GM12878 (cell line): ENCODE data around the gene TAOK2. TPM values are rescaled to one million over a fixed set of nuclear protein-coding genes. Genes with fewer than 3 reads are reported as not detected.

ENCODE experiments used
- ATAC-seq: fragments of 200-7000 bp; cut with Tn5 transposase; 3 replicates; pipeline ENCODE4 v1.9.1; 2020; ENCODE audit warnings: mild to moderate bottlenecking, moderate library complexity
- BruUV-seq: library from RNA; stranded (reverse); fragments of 400-500 nt; replicated peaks from 2 replicates; lab custom pipeline; 2021; lab: Mats Ljungman, UMichigan
- CTCF ChIA-PET: fragments of 300-600 bp; sonication (Branson Sonifier 250); formaldehyde crosslinking; extraction: SDS; loops from one replicate; lab custom pipeline; 2021; ENCODE audit warnings: inconsistent platforms; lab: Yijun Ruan, JAX
- POLR2A ChIA-PET: fragments of 350-600 bp; formaldehyde crosslinking; extraction: SDS; loops from one replicate; lab custom pipeline; 2021; ENCODE audit warnings: inconsistent platforms; lab: Charles Lee
- RAD21 ChIA-PET: fragments of 300-600 bp; sonication (Branson Sonifier 250); formaldehyde crosslinking; loops from one replicate; lab custom pipeline; 2023; ENCODE audit warnings: antibody characterized with exemption; ENCODE audit not compliant: unreplicated experiment; lab: Charles Lee
- SMC1A ChIA-PET: fragments of 300-600 bp; sonication (Branson Sonifier 250); formaldehyde crosslinking; loops from one replicate; lab custom pipeline; 2023; ENCODE audit not compliant: unreplicated experiment, uncharacterized antibody; lab: Charles Lee
- DNase-seq: peaks from one replicate; pipeline ENCODE4 v3.0.0-alpha.2; 2011; ENCODE audit warnings: low read depth, low spot score
- FAIRE-seq: peaks from 3 replicates; lab custom pipeline; 2011; peaks lifted over from hg19 to GRCh38; lab: Jason Lieb, UNC
- H2AFZ ChIP-seq: 2 replicates; pipeline ENCODE4 v1.6.0; 2011; ENCODE audit warnings: low read depth, low read length, control low read depth; ENCODE audit not compliant: control insufficient read depth
- H3K27ac ChIP-seq: 2 replicates; pipeline ENCODE4 v1.5.1; 2011; ENCODE audit warnings: control low read depth; ENCODE audit not compliant: control insufficient read depth, insufficient read depth
- H3K27me3 ChIP-seq, 2 experiments: replicated peaks in 1 of 2; 2 replicates each; pipeline versions ENCODE4 v1.6.0 to v1.6.1; 2011; ENCODE audit warnings: low read length in 1 of 2; ENCODE audit not compliant: control insufficient read depth in 2 of 2, insufficient read depth in 2 of 2
- H3K36me3 ChIP-seq, 2 experiments: 2 replicates each; pipeline ENCODE4 v1.5.1; 2011; ENCODE audit warnings: low read length in 1 of 2; ENCODE audit not compliant: control insufficient read depth in 2 of 2, insufficient read depth in 2 of 2
- H3K4me1 ChIP-seq: 2 replicates; pipeline ENCODE4 v1.6.1; 2011; ENCODE audit warnings: mild to moderate bottlenecking, low read length, moderate library complexity, mixed read lengths; ENCODE audit not compliant: control insufficient read depth, insufficient read depth
- H3K4me2 ChIP-seq: 2 replicates; pipeline ENCODE4 v1.6.0; 2011; ENCODE audit warnings: control low read depth; ENCODE audit not compliant: control insufficient read depth, insufficient read depth
- H3K4me3 ChIP-seq: fragments of 200-600 bp; sonication (generic); 2 replicates; pipeline ENCODE4 v1.5.1; 2016
- H3K79me2 ChIP-seq: 2 replicates; pipeline ENCODE4 v1.6.0; 2011; ENCODE audit warnings: low read length; ENCODE audit not compliant: control insufficient read depth, insufficient read depth
- H3K9ac ChIP-seq: 2 replicates; pipeline ENCODE4 v1.8.0; 2011; ENCODE audit warnings: low read length, control low read depth, mixed read lengths; ENCODE audit not compliant: control insufficient read depth, insufficient read depth
- H3K9me3 ChIP-seq: replicated peaks from 3 replicates; pipeline ENCODE4 v1.5.1; 2011; ENCODE audit warnings: mild to moderate bottlenecking, low read length; ENCODE audit not compliant: control insufficient read depth, insufficient read depth
- H4K20me1 ChIP-seq: 2 replicates; pipeline ENCODE4 v1.6.0; 2011; ENCODE audit not compliant: control insufficient read depth, insufficient read depth
- BACH1 ChIP-seq: fragments of 450-650 bp; IDR thresholded peaks from 2 replicates; pipeline ENCODE4 v1.6.1; 2017; ENCODE audit warnings: mild to moderate bottlenecking, borderline replicate concordance
- CHD4 ChIP-seq: fragments of 200-600 bp; sonication (generic); IDR thresholded peaks from 2 replicates; pipeline ENCODE4 v1.6.1; 2016; ENCODE audit warnings: mild to moderate bottlenecking
- HDGF ChIP-seq: fragments of 450-650 bp; IDR thresholded peaks from 2 replicates; pipeline ENCODE4 v1.6.1; 2016; ENCODE audit warnings: antibody characterized with exemption
- NR2F1 ChIP-seq: fragments of 450-650 bp; conservative IDR thresholded peaks from 2 replicates; pipeline ENCODE4 v1.6.1; 2017; ENCODE audit warnings: mild to moderate bottlenecking
- RAD51 ChIP-seq: fragments of 450-650 bp; IDR thresholded peaks from 2 replicates; pipeline ENCODE4 v1.6.1; 2016; ENCODE audit warnings: moderate library complexity, mild to moderate bottlenecking, inconsistent platforms
- RUNX3 ChIP-seq: IDR thresholded peaks from 2 replicates; pipeline ENCODE4 v1.6.1; 2012; ENCODE audit warnings: low read length, inconsistent platforms
- SPI1 ChIP-seq: IDR thresholded peaks from 2 replicates; pipeline ENCODE4 v1.6.1; 2011; ENCODE audit warnings: low read depth, mild to moderate bottlenecking, low read length, moderate library complexity, borderline replicate concordance; ENCODE audit not compliant: insufficient read depth
- ZSCAN29 ChIP-seq: fragments of 450-650 bp; IDR thresholded peaks from 2 replicates; pipeline ENCODE4 v1.6.1; 2017; ENCODE audit warnings: mild to moderate bottlenecking, moderate library complexity
- WGBS: methylation state at CpG from one replicate; pipeline ENCODE4 v1.1.6; 2016; ENCODE audit warnings: low lambda C conversion rate; ENCODE audit not compliant: insufficient replicate concordance, insufficient coverage; ENCODE audit errors: missing lambda C conversion rate; 5-methylcytosine and 5-hydroxymethylcytosine counted together
- in situ Hi-C: fragments of 300-500 bp; cut with MboI; formaldehyde crosslinking; loops from 9 replicates; pipeline ENCODE4 v1.14.3; 2018; ENCODE audit warnings: mixed read lengths
- intact Hi-C: fragments of 100-400 bp; cut with micrococcal nuclease; formaldehyde crosslinking; loops from one replicate; pipeline ENCODE4 v1.14.2; 2022; ENCODE audit not compliant: unreplicated experiment
- polyA plus RNA-seq, 11 experiments: library from polyadenylated mRNA; depleted of rRNA in 4 of 11; unstranded in 6 of 11; stranded (reverse) in 5 of 11; fragments of >200 nt; fragmentation: Nextera tagmentation in 4 of 11; fragmentation: Illumina TruSeq in 1 of 11; extraction: Ambion mirVana in 4 of 11; extraction: Trizol in 1 of 11; gene quantifications; 1 replicate in 1 of 11; 2 replicates in 10 of 11; pipeline versions ENCODE4 v1.2.1 to v1.2.3, GENCODE V29; 2011 to 2016; ENCODE audit warnings: inconsistent platforms in 2 of 11, missing spikeins in 2 of 11, low read depth in 1 of 11
- total RNA-seq, 4 experiments: library from RNA; depleted of rRNA in 3 of 4; stranded (reverse); fragments of >200 nt in 3 of 4; fragmentation: Illumina TruSeq in 1 of 4; extraction: Trizol in 1 of 4; gene quantifications; 2 replicates each; pipeline versions ENCODE4 v1.2.1 to v1.2.3, GENCODE V29; 2013 to 2021
- TF ChIP-seq, protein P1 (sequence below): IDR thresholded peaks from 2 replicates; pipeline ENCODE4 v1.6.1; 2011; ENCODE audit warnings: borderline replicate concordance, low read depth, mild to moderate bottlenecking, moderate library complexity, mixed read lengths, low read length; ENCODE audit not compliant: insufficient read depth; ENCODE audit errors: extremely low read length
- TF ChIP-seq, protein P2 (sequence below): fragments of 450-650 bp; IDR thresholded peaks from 2 replicates; pipeline ENCODE4 v1.6.1; 2018; ENCODE audit warnings: borderline replicate concordance, mild to moderate bottlenecking; ENCODE audit not compliant: partially characterized antibody

The TAOK2 gene
- total and polyA plus RNA-seq, 10 of the 15 experiments (the other 5 are each of a cell fraction or from before 2014, with no cell fraction given): 0.14 to 40.2 (median 11.6) TPM

DNA sequence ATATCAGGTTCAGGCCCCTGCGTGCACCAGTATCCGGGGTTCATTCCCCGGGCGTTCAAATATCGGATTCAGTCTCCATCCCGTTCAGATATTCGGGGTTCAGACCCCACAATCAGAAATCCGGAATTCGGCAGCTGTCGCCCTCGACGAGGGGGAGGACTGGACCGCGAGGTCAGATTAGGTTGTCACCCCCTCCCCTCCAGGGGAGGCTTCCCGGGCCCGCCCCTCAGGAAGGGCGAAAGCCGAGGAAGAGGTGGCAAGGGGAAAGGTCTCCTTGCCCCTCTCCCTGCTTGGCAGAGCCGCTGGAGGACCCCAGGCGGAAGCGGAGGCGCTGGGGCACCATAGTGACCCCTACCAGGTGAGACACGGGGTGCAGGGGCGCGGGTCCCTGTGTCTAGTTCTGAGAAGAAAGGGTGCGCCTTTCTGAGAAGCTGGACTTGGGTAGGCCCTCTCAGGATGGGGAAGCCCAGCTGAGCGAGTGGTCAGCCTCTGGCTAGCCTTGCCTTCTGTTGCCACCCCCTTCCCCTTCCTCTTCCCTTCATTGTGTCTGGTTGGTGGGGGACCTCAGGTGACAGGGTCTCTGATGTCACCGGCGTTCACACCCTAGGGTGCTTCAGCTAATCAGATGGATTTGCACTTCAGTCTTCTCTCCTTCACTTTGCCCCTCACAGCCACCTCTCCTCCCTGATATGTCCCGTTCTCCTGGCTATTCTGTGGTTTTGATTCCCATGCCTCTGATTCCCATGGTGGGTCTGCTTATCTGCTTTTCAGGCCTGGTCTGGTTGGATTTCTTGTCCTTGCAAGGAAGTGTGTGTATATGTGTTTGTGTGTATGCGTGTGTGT is 844 bp downstream of the TAOK2 start:
- Histone ChIP-seq H3K27ac (peak overlapping the region; percentile 90), H2AFZ (no peak overlapping the region), H3K27me3 (no peaks in the 10 kb centered on the region), H3K36me3 (peaks cover 11 to 14% of the 10 kb centered on the region in 2 experiments), H3K4me1 (peaks cover 9% of the 10 kb centered on the region), H3K9me3 (no peaks in the 10 kb centered on the region; the same call in 2 of the 3 replicates), H4K20me1 (no peaks in the 10 kb centered on the region), H3K4me3 (peak overlapping the region; percentile 99), H3K9ac (peak overlapping the region; percentile 86), H3K79me2 (peaks cover 37% of the 10 kb centered on the region), H3K4me2 (peak overlapping the region; percentile 91)
- ChIA-PET RAD21 (interaction anchor here (2.3 kb wide), 1 partner anchor 12 kb away, joined by 19 read pairs; the partner anchor contains the start of gene TMEM219), SMC1A (interaction anchor here (1.9 to 3.2 kb wide), 3 partner anchors 12 to 19 kb away, joined by 4 to 20 read pairs (median 11); partner anchors contain the start of gene TMEM219), CTCF (interaction anchor here (1.5 to 2.8 kb wide), 5 partner anchors 12 to 157 kb away, joined by 5 to 14 read pairs (median 8); partner anchors contain the start of genes KCTD13 and TMEM219), POLR2A (interaction anchor here (0.6 to 6.0 kb wide), 9 partner anchors 13 to 1296 kb away, joined by 3 to 53 read pairs (median 9); partner anchors contain the start of genes HIRIP3, INO80E, KCTD13 and PAGR1)
- intact Hi-C loops (no loop called here), in situ Hi-C loops (no loop called here)
- DNase-seq (no peak), ATAC-seq (peak; percentile 40), FAIRE-seq (no peak)
- TF ChIP-seq CHD4 (no peak), ZSCAN29 (no peak), HDGF (0 out of 2 replicates have a peak, but pooled peaks have one; percentile 29), RUNX3 (0 out of 2 replicates have a peak, but pooled peaks have one; percentile 7), NR2F1 (peak; percentile 36), BACH1 (0 out of 2 replicates have a peak, but pooled peaks have one; percentile 19), RAD51 (peak; percentile 35; the same call in 1 of the 2 replicates), SPI1 (peak; percentile 30; the same call in 1 of the 2 replicates)
- TF ChIP-seq, protein P1, sequence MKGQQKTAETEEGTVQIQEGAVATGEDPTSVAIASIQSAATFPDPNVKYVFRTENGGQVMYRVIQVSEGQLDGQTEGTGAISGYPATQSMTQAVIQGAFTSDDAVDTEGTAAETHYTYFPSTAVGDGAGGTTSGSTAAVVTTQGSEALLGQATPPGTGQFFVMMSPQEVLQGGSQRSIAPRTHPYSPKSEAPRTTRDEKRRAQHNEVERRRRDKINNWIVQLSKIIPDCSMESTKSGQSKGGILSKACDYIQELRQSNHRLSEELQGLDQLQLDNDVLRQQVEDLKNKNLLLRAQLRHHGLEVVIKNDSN: peak; percentile 2
- TF ChIP-seq, protein P2, sequence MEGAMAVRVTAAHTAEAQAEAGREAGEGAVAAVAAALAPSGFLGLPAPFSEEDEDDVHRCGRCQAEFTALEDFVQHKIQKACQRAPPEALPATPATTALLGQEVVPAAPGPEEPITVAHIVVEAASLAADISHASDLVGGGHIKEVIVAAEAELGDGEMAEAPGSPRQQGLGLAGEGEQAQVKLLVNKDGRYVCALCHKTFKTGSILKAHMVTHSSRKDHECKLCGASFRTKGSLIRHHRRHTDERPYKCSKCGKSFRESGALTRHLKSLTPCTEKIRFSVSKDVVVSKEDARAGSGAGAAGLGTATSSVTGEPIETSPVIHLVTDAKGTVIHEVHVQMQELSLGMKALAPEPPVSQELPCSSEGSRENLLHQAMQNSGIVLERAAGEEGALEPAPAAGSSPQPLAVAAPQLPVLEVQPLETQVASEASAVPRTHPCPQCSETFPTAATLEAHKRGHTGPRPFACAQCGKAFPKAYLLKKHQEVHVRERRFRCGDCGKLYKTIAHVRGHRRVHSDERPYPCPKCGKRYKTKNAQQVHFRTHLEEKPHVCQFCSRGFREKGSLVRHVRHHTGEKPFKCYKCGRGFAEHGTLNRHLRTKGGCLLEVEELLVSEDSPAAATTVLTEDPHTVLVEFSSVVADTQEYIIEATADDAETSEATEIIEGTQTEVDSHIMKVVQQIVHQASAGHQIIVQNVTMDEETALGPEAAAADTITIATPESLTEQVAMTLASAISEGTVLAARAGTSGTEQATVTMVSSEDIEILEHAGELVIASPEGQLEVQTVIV: no peak
- 1% methylated on average over 30 of the region's 31 CpGs for WGBS
- no TSS peak for BruUV-seq
